Heart left ventricle (tissue), 13 donors: Measurements from ENCODE around the gene RAB3GAP2.

Experiments
- POLR2A ChIP-seq, 2 donors: fragments of 450-650 bp; IDR thresholded peaks; one replicate each; pipeline ENCODE4 v1.6.1; 2017; ENCODE audit warnings: antibody characterized with exemption in 2 of 2, mild to moderate bottlenecking in 2 of 2, moderate library complexity in 2 of 2
- TF ChIP-seq, protein P1 (sequence below), 12 donors: fragments of 200-600 bp; sonication (generic) in 4 of 12; IDR thresholded peaks; one replicate each; pipeline versions ENCODE4 v1.5.0 to v1.8.0; 2018 to 2022; ENCODE audit warnings: antibody characterized with exemption in 12 of 12, mild to moderate bottlenecking in 5 of 12
- donor health status: ischemic (EF 13 %, LVEDD 7.1; RV severe dilation, severe dysfunction).
- donor health status: DM: no; HTN: yes; CAD: no.
- donor health status: DM: no; HTN: no; CAD: no.
- donor health status: ischemic (EF 25% LVEDD 6.9; RV normal size, moderate dysfunction).
- donor health status: ischemic (EF 25% LVEDD 5.7; RV mildly dilated, moderate dysfunction).
- donor health status: ischemic (EF 35%, LVEDD 5.7; RV mildly dilated, moderate dysfunction).
- donor health status: nonischemic (EF 11% LVEDD 7.7; RV severe dilation, severe dysfunction).
- donor health status: DM: yes; HTN: yes; CAD: no.
- donor health status: PGD.
- donor health status: ischemic (EF 29% LVEDD 5.4; RV normal size, mild dysfunction).
- donor health status: nonischemic (EF 23%, LVEDD 6.1; RV moderate dilation, normal function).

DNA sequence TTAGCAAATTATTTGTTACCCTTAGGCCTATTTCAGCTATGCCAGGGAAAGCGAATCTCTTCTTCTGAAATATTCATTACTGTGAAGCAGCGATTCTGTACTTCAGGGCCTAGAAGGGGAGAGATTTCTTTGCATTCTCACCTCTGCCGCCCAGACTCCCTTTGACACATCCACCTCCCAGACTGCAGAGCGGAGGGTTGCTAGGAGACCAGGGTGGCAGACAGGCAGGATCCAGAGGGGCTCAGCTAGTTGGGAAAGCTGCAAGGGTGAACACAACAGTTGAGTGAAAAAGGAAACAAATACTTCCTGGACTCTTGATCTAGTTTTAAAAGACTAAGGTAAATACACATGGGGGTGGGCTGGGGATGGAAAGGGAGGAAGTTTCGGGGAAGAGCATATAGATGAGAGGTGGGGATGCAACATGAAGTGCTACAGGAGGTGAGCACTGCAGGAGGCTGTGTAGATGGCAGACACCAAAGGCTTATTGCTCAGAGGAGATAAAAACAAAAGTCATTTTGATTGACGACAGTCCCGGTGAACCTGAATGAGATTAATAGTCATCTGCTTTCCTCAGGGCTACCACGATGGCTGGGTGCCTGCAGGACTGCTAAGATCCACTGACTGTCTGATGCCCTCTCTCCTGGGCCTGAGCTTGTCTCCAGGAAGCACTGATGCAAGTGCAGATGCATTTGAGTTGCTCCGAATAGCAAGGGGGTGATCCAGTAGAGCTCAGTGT is 26.4 kb upstream of the RAB3GAP2 start:
- TF ChIP-seq, protein P1, sequence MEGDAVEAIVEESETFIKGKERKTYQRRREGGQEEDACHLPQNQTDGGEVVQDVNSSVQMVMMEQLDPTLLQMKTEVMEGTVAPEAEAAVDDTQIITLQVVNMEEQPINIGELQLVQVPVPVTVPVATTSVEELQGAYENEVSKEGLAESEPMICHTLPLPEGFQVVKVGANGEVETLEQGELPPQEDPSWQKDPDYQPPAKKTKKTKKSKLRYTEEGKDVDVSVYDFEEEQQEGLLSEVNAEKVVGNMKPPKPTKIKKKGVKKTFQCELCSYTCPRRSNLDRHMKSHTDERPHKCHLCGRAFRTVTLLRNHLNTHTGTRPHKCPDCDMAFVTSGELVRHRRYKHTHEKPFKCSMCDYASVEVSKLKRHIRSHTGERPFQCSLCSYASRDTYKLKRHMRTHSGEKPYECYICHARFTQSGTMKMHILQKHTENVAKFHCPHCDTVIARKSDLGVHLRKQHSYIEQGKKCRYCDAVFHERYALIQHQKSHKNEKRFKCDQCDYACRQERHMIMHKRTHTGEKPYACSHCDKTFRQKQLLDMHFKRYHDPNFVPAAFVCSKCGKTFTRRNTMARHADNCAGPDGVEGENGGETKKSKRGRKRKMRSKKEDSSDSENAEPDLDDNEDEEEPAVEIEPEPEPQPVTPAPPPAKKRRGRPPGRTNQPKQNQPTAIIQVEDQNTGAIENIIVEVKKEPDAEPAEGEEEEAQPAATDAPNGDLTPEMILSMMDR (IDR thresholded peaks at IDR 0.05): no peak
- no peak for TF ChIP-seq POLR2A (IDR thresholded peaks at IDR 0.05)
